Chondrocyte (in vitro differentiated cells): ENCODE data around the gene WDR4. TPM values are rescaled to one million over a fixed set of nuclear protein-coding genes. Genes with fewer than 3 reads are reported as not detected.
"Not testable (repeated sequence)": the region's sequence is repeated elsewhere in the genome, so short reads cannot be mapped to it uniquely, and the experiment has no call there.

Experiments used
- DNase-seq: peaks from one replicate; pipeline ENCODE4 v3.0.0; 2021; ENCODE audit warnings: mixed read lengths, low spot score
- H3K27ac Mint-ChIP-seq: one replicate; pipeline ENCODE4 v1.8.0; 2021; ENCODE audit warnings: mild to moderate bottlenecking, moderate library complexity, mixed read lengths; ENCODE audit not compliant: unreplicated experiment
- H3K27me3 Mint-ChIP-seq: 2 replicates; pipeline ENCODE4 v1.8.0; 2021; ENCODE audit warnings: low read depth, mixed read lengths
- H3K36me3 Mint-ChIP-seq: 2 replicates; pipeline ENCODE4 v1.8.0; 2021; ENCODE audit warnings: low read depth, mixed read lengths
- H3K4me1 Mint-ChIP-seq: 2 replicates; pipeline ENCODE4 v1.8.0; 2021; ENCODE audit warnings: low read depth, mild to moderate bottlenecking, mixed read lengths
- H3K4me3 Mint-ChIP-seq: one replicate; pipeline ENCODE4 v1.8.0; 2021; ENCODE audit warnings: mild to moderate bottlenecking, moderate library complexity, mixed read lengths; ENCODE audit not compliant: unreplicated experiment
- H3K9me3 Mint-ChIP-seq: 2 replicates; pipeline ENCODE4 v1.8.0; 2021; ENCODE audit warnings: low read depth, mixed read lengths
- CTCF ChIP-seq: fragments of 200-600 bp; sonication (generic); IDR thresholded peaks from 2 replicates; pipeline ENCODE4 v1.5.0; 2021; ENCODE audit warnings: antibody characterized with exemption, mild to moderate bottlenecking, moderate library complexity
- total RNA-seq: library from RNA; stranded (reverse); gene quantifications from 3 replicates; pipeline ENCODE4 v1.2.1, GENCODE V29; 2021

WDR4 gene
- total RNA-seq, 1 donor from 2014 or later, result 9.6 TPM

DNA sequence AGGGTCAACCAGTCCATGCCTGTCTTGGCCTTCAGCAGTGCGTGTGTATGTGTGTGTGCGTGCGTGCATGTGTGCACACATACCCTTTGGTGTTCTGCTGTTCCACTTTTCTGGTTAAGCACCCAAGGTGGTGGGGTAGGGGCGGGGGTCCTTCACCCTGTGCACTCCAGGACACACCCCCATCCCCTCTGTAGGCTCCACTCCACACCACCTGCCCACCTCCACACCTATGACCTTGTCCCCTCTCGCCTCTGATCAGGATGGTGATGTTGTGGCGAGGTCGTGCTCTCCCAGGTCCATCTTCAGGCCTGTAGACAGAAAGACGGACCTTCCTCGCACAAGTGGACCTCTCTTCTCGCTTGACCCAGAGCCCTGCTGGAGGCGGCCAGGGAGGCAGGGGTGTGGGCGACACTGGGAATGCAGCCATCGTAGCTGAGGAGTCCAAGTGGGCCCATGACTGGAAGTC is 44.6 kb downstream of the WDR4 start:
- Mint-ChIP-seq H3K9me3 (no peaks in the 10 kb centered on the region), H3K36me3 (no peaks in the 10 kb centered on the region), H3K4me3 (no peak overlapping the region), H3K4me1 (no peaks in the 10 kb centered on the region), H3K27ac (no peak overlapping the region), H3K27me3 (peaks cover 24% of the 10 kb centered on the region)
- peak; percentile 83 for DNase-seq
- no peak for TF ChIP-seq CTCF

GRCh38 chr21:42833859-42834725 is 45.2 kb downstream of the WDR4 start:
- Mint-ChIP-seq H3K27me3 (peaks cover 31% of the 10 kb centered on the region), H3K4me3 (no peak overlapping the region), H3K36me3 (no peaks in the 10 kb centered on the region), H3K27ac (no peak overlapping the region), H3K9me3 (peaks cover 4% of the 10 kb centered on the region), H3K4me1 (no peaks in the 10 kb centered on the region)
- no peak for TF ChIP-seq CTCF
- DNase-seq, result peak; percentile 59

DNA sequence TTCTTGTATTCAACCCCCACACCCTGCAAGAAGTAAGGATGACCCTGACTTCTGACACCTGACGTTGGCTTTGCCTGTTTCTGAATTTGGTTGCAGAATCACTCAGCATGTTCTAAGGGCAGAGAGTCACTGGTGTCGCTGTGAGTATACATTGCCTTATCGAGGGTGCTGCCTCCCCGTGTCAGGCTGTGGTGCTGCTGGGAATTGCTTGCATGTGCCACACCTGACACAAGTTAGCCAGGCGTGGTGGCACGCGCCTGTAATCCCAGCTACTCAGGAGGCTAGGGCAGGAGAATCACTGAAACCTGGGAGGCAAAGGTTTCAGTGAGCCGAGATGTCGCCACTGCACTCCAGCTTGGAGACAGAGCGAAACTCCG is 45.9 kb downstream of the WDR4 start:
- no peaks in the 10 kb centered on the region for H3K4me1 Mint-ChIP-seq

GRCh38 chr21:42832321-42832630 is 47.1 kb downstream of the WDR4 start:
- H3K9me3 Mint-ChIP-seq, result peaks cover 16% of the 10 kb centered on the region
- H3K27ac Mint-ChIP-seq, H3K36me3 Mint-ChIP-seq, H3K4me3 Mint-ChIP-seq, H3K4me1 Mint-ChIP-seq, DNase-seq: not testable (repeated sequence)
- H3K27me3 Mint-ChIP-seq, result peaks cover 45% of the 10 kb centered on the region

More for the DNA sequence above, 45.9 kb downstream of the WDR4 start:
- TF ChIP-seq CTCF, result peak; percentile 65
- H3K9me3 Mint-ChIP-seq, result peaks cover 7% of the 10 kb centered on the region
- H3K27ac Mint-ChIP-seq, result no peak overlapping the region
- no peak overlapping the region for H3K4me3 Mint-ChIP-seq
- H3K27me3 Mint-ChIP-seq, result peaks cover 34% of the 10 kb centered on the region
- DNase-seq, result no peak
- no peaks in the 10 kb centered on the region for H3K36me3 Mint-ChIP-seq

GRCh38 chr21:42830456-42831455 is 48.6 kb downstream of the WDR4 start:
- Mint-ChIP-seq H3K36me3 (no peaks in the 10 kb centered on the region), H3K27me3 (peaks cover 51% of the 10 kb centered on the region), H3K27ac (no peak overlapping the region), H3K4me1 (no peaks in the 10 kb centered on the region), H3K9me3 (peaks cover 19% of the 10 kb centered on the region), H3K4me3 (no peak overlapping the region)
- peak; percentile 57 for DNase-seq
- peak; percentile 40 for TF ChIP-seq CTCF
